Fibroblast of pulmonary artery (primary cell): ENCODE data around the gene ADAM8.
"Not testable (repeated sequence)": the region's sequence is repeated elsewhere in the genome, so short reads cannot be mapped to it uniquely, and the experiment has no call there.

Source experiments
- DNase-seq: peaks from one replicate; pipeline ENCODE4 v3.0.0-alpha.2; 2010; ENCODE audit warnings: low read depth
- H3K4me3 ChIP-seq: replicated peaks from 2 replicates; pipeline ENCODE4 v1.5.1; 2011; ENCODE audit warnings: low read depth, mild to moderate bottlenecking, control low read depth, low read length, moderate library complexity
- TF ChIP-seq, protein P1 (sequence below): IDR thresholded peaks from 2 replicates; pipeline ENCODE4 v1.5.1; 2011; ENCODE audit warnings: mild to moderate bottlenecking, control low read depth, low read length, inconsistent platforms; ENCODE audit errors: missing control alignments

The ADAM8 gene

DNA sequence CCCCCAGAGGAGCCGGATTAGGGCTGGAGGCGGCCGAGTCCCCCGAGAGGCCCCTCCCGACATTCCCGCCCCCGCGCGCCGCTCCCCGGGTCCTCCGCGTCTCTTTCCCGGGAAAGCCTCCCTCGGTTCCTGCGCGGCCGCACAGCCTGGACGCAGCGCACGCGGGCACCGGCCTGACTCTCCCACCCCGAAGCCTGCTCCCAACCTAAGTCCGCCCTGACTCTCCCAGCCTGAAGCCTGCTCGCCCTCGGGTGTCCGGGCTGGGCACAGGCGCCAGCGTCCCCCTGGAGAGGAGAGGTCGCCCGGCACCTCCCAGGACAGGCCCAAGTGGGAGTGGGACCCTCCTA is 39.5 kb downstream of the ADAM8 start:
- DNase-seq = no peak
- no peak overlapping the region for H3K4me3 ChIP-seq
- TF ChIP-seq, protein P1, sequence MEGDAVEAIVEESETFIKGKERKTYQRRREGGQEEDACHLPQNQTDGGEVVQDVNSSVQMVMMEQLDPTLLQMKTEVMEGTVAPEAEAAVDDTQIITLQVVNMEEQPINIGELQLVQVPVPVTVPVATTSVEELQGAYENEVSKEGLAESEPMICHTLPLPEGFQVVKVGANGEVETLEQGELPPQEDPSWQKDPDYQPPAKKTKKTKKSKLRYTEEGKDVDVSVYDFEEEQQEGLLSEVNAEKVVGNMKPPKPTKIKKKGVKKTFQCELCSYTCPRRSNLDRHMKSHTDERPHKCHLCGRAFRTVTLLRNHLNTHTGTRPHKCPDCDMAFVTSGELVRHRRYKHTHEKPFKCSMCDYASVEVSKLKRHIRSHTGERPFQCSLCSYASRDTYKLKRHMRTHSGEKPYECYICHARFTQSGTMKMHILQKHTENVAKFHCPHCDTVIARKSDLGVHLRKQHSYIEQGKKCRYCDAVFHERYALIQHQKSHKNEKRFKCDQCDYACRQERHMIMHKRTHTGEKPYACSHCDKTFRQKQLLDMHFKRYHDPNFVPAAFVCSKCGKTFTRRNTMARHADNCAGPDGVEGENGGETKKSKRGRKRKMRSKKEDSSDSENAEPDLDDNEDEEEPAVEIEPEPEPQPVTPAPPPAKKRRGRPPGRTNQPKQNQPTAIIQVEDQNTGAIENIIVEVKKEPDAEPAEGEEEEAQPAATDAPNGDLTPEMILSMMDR = no peak

- no peak overlapping the region for H3K4me3 ChIP-seq
- TF ChIP-seq, protein P1 = no peak
- DNase-seq = no peak
These were observed 40.0 kb downstream of the ADAM8 start for GRCh38 chr10:133236401-133237240.

DNA sequence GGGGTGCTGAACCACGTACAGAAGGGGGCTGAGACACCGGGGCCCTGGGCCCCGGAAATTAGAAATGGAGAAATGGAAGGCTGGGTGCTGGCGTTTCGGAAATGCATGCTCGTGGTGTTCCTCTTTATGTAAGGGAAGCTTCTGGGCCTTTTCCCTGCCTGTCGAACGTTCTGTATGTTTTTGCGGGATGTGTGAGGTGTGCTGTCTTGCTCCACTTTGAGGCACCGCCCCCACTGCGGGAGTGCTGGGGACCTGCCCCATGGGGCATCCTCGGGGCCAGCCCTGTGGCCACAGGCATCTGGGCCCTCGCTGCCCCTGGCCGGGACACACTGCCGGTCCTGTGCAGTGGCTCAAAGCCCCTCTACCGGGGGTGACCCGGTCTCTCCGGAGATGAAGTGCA is 40.7 kb downstream of the ADAM8 start:
- DNase-seq = no peak
- H3K4me3 ChIP-seq = no peak overlapping the region
- TF ChIP-seq, protein P1 = no peak

DNA sequence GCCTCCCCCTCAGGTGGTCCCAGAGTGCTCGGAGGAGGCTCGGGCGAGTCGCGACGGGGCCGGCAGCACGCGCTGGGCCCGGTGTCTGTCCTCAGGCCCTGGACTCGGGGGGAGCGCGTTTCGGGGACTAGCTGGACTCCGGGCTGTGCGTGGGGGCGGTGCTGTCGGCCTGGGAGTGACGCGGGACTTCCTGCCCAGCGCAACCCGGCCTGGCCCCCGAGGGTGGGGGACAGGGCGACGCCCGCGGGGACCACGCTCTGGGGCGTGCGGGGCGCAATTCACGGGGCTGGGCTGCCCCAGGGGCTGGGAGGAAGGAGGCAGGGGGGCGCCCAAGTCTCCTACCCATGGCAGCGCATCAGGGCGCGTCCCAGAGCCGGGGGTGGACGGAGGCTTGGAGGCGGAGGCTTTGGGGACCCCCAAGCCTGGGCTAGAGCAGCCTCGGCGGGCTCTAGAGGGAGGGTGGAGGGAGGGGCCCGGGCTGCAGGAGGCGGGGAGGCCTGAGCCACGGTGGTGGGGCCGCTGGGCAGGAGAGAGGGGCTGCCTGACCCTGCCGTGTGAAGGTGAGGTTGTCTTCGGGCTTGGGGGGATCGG is 41.3 kb downstream of the ADAM8 start:
- DNase-seq = no peak
- no peak overlapping the region for H3K4me3 ChIP-seq

GRCh38 chr10:133234796-133235195 is 41.9 kb downstream of the ADAM8 start:
- not testable (repeated sequence) for H3K4me3 ChIP-seq, DNase-seq

More for the DNA sequence above, 41.3 kb downstream of the ADAM8 start:
- TF ChIP-seq, protein P1 = no peak

- H3K4me3 ChIP-seq = no peak overlapping the region
- TF ChIP-seq, protein P1 = no peak
- no peak for DNase-seq
These were observed 44.6 kb downstream of the ADAM8 start for GRCh38 chr10:133231946-133232574.

DNA sequence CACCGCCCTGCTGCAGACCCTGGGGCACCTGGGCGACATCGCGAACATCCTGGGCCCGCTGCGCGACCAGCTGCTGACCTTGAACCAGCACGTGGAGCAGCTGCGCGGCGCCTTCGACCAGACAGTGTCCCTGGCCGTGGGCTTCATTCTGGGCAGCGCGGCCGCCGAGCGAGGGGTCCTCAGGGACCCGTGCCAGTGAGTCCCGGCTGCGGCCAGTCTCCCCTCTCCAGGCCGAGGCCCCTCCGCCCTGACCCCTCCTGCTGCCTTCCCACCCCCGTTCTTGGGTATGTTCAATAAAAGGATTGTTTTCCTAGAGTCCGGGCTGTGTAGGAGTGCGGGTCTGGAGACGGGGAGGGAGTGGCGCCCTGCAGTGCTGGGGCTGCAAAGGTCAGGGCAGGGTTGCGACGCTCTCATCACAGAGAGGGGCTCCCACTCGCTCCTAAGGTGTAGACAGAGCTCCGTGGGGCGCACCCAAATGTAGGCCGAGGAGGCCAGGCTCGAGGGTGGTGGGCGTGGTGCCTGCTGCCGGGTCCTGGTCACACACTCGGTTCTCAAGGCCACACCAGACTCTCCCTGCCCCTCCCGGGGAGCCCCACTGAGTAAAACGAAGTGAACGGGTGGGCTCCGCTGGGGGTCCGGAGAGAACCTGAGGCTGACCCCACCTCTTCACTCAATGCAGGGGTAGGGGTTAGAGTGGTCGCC is 45.3 kb downstream of the ADAM8 start:
- TF ChIP-seq, protein P1 = no peak
- DNase-seq = no peak
- H3K4me3 ChIP-seq = no peak overlapping the region
